HG02610 (cell line): ENCODE results near the gene SOWAHA.
A peak's percentile ranks its signal among the peaks of the same experiment; 100 is the strongest.

Experiments
- ATAC-seq: cut with Tn5 transposase; IDR thresholded peaks from one replicate; pipeline ENCODE4 v1.9.1; 2021; ENCODE audit warnings: mild to moderate bottlenecking, moderate library complexity; ENCODE audit not compliant: unreplicated experiment

Gene SOWAHA

DNA sequence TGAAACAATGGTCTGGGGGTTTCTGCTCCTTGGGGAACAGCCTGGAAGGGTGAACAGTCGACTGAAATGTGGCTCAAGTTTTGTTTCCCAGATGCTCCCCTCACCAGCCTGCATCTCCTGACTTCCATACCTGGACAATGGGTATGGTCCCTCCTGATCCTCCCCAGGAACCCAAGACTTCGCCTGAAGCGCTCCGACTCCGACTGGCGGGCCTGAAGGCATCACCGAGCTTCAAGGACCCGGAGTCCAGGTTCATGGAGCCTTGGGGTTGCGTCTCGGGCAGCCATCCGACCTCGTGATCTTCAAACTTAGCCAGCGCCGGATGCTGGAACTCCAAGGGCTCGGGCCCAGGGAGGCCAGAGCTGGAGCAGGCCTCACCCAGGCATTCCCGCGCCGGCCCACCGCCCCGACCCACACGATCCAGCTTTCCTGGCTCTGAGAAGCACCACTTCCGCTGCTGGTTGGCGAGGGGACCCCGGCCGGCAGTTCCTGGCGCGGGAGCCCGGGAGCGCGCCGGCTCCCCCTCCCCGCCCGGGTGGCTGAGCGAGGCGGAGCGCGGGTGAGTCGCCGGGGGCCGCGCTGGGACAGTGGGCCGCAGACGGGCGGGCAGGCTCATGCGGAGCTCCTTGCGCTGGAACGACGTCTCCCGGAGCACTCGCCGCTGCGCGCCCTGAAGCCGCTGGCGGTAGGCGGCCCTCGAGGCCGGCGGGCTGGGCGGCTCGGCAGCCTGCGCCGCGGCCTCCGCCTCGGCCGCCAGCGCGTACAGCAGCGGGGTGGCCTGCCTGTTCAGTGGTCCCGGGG lies 12.1 kb downstream of the SOWAHA start:
- no peak for ATAC-seq

DNA sequence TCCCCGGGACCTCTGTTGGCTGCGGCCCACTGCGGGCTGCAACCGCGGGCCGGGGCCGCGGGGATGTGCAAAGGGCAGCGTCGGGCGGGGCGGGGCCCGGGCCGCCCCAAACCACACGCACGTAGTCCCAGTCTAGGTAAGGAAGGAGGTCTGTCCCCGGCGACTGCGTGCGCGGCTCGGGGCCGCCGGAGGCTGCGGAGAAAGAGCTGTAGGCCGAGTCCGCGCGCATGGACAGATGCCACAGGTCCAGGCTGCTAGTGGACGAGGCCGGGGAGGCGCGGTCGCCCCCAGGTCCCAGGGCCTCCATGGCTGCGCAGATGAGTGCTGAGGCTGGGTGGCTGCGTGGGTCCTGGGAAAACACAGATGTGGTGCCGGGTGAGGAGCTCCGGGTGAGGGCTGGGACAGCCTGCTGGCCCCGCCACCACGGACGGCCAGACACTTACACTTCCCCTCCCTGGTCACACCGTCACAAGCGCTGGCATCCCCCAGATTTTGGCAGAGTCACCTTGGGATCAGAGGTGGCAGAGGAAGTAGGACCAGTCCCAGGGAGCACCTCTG lies 12.8 kb downstream of the SOWAHA start:
- ATAC-seq = no peak

DNA sequence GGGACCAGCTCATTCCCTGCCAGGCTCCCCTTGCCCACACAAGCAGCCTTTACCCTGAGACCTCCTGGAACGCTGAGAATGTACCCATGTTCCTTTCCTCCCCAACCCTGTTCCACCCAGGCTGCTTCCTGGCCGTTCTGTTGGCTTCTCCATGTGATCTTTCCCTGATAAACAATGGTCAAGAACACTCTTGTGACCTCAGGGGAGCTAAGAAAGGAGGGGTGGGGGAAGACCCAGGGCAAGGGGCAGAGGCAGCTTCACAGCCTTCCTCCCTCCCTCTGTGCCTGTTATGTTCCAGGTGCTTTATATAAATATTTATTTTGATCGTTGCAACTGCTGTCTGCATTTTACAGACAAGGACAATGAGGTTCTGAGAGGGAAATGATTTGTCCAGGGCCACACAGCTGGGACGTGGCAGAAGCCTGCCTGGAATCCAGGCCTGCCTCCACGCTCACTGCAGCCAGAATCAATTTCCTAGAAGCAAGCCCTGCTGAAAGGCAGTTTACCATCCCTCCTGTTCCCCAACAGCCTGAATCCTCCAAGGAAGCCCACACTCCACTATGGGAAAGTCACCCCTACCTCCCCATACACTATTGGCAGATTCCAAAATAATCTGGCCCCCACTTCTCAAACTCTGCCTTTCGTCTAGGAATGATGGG lies 13.5 kb downstream of the SOWAHA start:
- no peak for ATAC-seq

GRCh38 chr5:132827943-132828673 lies 15.0 kb downstream of the SOWAHA start:
- ATAC-seq = no peak

DNA sequence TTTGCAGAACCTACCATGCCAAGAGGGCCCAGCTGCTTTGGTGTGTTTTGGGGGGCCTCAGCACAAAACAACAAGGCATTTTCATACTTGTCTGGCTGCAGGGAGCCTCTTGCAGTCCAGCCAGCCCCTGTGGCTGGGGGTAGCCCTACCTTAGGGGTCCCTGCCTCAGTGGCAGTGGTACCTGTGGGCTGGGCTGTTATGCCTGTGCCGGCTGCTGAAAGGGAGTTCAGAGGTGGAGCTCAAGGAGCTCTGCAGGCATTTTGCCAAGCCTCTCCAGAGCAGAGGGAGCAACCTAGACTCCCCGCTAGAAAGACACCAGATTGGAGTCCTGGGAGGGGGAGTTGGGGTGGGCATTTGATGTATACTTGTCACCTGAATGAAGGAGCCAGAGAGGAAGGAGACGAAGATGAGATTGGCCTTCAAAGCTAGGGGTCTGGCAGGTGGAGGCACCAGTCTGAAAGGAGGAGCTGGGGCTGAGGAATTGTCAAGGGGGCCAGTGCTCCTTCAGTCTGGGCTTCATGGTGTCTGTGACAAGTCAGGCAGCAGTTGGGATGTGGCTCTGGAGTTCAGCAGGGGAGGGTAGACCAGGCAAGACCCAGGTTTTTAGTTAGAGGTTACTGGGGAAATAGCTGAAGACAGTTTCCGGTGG lies 15.9 kb downstream of the SOWAHA start:
- ATAC-seq = no peak

DNA sequence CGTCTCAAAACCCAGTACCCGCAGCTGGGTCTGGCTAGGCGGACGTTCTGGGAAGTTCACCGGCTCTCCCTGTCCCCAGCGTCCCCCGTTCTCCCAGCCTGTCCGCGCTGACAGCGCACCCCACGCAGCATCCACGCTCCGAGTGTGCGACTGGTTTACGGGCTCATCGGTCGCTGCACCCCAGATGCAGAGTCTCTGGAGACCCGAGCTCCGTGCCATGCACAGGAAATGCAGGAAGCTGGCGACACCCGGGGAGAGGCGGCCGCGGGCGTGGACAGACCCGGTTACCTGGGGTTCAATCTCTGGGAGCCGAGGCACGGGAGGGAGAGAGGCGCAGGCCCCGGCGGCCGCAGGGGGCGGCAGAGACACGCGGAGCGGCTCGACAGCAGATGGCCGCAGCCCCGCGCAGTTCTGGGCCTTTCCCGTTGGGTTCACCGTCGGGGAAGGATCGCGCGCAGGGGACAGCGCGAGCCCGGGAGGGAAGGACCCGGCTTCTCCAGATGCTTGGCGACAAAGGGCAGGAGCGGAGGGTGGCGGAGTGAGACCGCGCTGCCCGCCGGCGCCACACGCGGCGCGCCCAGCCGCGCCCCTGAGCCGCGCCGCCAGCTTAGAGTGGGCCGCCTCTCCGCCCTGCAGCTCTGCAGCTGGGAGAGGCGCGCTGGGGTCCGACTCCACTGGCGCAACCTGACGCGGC lies 16.8 kb downstream of the SOWAHA start:
- ATAC-seq = peak; percentile 70

- peak; percentile 63 for ATAC-seq
These were observed 17.5 kb downstream of the SOWAHA start, which contains the start of gene SHROOM1 for GRCh38 chr5:132830436-132831094. Gene SHROOM1 (minus strand): TSS chr5:132830647. CDS start chr5:132826140, 4,507 bp downstream.

GRCh38 chr5:132831095-132831860 lies 18.2 kb downstream of the SOWAHA start:
- ATAC-seq = no peak

DNA sequence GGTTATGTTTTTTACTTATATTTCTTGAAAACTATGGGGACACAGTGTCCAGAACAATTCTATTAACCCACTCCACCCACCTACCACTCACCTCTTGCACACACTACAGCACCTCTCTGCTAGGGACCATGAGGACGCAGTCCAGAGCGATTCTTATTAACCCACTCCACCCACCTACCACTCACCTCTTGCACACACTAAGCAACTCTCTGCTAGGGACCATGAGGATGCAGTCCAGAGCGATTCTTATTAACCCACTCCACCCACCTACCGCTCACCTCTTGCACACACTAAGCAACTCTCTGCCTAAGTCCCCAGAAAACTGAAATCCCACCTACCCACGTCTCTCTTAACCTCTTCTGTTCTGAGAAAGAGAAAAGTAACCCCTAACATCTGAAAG lies 19.5 kb downstream of the SOWAHA start:
- no peak for ATAC-seq

DNA sequence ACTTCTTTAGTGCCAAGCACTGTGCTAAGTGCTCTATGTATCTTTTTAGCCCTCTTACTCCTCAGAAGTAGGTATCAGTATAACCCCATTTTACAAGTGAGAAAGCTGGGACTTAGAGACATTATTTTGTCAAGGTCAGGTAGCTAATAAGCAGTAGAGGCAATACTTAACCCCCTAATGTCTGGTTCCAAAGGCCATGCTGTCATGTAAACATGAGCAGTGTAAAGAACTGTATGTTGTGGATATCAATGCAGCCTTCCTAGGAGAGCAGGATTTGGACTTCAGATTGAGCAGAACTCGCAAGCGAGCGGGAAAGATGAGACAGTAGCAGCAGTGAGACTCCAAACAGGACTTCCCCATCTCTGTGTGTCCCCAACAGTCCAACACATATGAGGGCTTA lies 21.0 kb downstream of the SOWAHA start:
- ATAC-seq = no peak

DNA sequence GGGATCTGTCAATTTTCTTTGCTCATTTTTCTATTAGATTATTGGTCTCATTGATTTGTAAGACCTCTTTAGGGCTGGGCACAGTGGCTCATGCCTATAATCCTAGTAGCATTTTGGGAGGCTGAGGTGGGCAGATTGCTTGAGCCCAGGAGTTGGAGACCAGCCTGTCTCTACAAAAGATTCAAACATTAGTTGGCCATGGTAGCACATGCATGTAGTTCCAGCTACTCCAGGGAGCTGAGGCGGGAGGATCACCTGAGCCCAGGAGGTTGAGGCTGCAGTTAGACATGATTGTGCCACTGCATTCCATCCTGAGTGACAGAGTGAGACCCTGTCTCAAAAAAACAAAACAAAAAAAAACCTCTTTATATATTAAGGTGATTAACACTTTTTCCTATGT lies 23.8 kb downstream of the SOWAHA start:
- ATAC-seq = no peak

GRCh38 chr5:132837868-132838267 lies 24.8 kb downstream of the SOWAHA start:
- ATAC-seq = no peak

DNA sequence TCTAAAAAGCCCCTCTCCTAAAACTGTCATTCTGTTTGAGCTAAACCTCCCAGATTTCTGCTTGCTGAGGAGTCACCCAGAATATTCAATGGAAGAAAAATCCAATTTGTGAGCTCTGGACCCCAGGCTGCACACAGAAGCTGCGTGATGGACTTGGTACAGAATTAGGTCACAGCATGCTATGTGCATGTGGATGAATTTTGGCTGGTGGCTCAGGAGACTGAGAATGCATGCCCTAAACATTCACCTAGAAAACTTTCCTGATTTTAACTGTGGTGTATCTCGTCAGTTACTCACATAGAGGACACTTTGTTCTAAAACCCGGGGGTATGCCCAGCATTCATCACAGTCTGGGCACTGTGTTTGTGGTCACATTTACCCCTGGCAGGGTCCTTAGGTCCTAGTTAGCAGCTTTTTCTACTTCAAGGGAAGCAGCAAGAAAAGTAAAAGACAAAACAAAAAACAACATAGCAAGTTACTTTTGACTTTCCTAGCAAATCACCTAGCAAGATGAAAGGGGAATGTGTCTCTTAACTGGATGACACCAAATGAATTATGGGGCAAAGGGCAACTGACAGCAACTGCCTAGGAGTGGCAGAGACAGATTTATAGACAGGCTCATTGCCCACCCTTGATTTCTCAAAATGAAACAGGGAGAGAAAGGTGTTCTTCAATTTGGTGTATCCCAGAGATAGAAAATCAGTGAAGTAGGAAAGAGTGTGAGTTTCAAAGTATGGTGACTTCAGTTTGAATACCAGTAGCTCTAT lies 25.6 kb downstream of the SOWAHA start:
- ATAC-seq = no peak

DNA sequence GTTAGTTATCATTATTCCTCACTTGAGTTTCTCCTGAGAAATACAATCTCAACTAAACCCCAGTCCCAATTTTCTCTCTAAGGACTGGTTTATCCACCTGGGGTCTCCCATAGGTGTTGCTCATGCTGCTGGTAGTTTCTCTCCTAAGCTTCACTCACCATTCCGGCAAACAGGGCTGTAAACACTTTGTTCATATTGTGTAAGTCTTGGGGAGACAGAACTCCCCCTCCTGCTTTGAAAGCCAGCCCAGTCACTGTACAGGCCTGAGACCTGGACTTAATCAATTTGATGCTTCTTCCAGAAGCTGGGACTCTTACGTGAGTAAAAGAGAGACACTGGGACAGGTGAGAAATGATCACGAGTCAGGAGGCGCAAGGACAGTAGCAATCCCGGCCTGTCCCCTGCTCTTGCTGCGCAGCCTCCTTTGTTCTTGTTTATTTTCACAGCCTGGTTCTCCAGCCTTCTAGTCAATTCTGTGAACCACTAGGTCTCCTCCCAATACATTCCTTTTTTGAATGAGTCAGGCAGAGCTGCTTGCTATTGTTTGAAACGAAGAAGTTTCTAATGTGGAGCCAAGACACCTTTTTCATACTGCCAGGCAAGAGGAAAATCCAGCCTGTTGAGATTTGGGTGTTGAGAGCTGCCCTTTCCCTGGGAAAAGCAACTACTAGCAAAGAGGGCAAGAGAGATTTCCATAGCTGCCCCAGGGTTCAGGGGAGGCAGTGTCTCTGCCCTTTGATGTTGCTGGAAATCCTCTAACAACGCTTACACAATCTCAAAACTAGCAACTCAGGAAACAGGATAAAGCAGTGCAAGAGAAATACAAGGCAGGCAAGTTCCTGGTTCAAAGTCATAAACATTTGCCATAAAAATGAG lies 26.6 kb downstream of the SOWAHA start:
- no peak for ATAC-seq

GRCh38 chr5:132840313-132840712 lies 27.2 kb downstream of the SOWAHA start:
- no peak for ATAC-seq

- no peak for ATAC-seq
These were observed 27.8 kb downstream of the SOWAHA start for GRCh38 chr5:132840896-132841295.

DNA sequence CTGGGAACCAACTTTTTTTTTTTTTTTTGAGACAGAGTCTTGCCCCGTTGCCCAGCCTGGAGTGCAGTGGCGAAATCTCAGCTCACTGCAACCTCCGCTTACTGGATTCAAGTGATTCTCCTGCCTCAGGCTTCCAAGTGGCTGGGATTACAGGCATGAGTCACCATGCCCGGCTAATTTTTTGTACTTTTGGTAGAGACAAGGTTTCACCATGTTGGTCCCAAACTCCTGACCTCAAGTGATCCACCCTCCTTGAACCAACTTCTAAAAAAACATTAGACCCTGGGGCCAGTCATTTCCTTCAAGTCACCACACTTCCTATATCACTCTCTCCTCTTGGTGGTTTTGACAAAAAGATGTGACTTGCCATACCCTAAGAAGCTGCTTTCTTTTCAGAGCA lies 28.2 kb downstream of the SOWAHA start:
- no peak for ATAC-seq
